ENCODE results near the gene GLYATL1. TPM values are rescaled to one million over a fixed set of nuclear protein-coding genes. Genes with fewer than 3 reads are reported as not detected.
"Not testable (repeated sequence)": the region's sequence is repeated elsewhere in the genome, so short reads cannot be mapped to it uniquely, and the experiment has no call there.

GLYATL1 gene
- total RNA-seq, 3 donors from 2014 or later = 0.24 TPM; not detected in 2

GRCh38 chr11:58998480-58999290 lies 59.4 kb downstream of the GLYATL1 start:
- Mint-ChIP-seq H3K4me1 (ENCODE audit: low read depth) (no peaks in the 10 kb centered on the region), H3K4me3 (no peak overlapping the region), H3K27me3 (ENCODE audit: low read depth) (peaks cover 5% of the 10 kb centered on the region), H3K36me3 (ENCODE audit: insufficient read depth) (no peaks in the 10 kb centered on the region), H3K9me3 (no peaks in the 10 kb centered on the region)
- no peak for ATAC-seq
- no peak for DNase-seq

GRCh38 chr11:58999291-58999680 lies 60.0 kb downstream of the GLYATL1 start:
- ATAC-seq = no peak
- Mint-ChIP-seq H3K27me3 (ENCODE audit: low read depth) (peaks cover 5% of the 10 kb centered on the region), H3K36me3 (ENCODE audit: insufficient read depth) (no peaks in the 10 kb centered on the region), H3K4me1 (ENCODE audit: low read depth) (no peaks in the 10 kb centered on the region), H3K4me3 (no peak overlapping the region), H3K9me3 (no peaks in the 10 kb centered on the region)
- DNase-seq = no peak

GRCh38 chr11:59000003-59000402 lies 60.7 kb downstream of the GLYATL1 start:
- ATAC-seq (no peak), DNase-seq (no peak)
- no peaks in the 10 kb centered on the region for H3K36me3 Mint-ChIP-seq (ENCODE audit: insufficient read depth)
- H3K4me3 Mint-ChIP-seq = no peak overlapping the region
- no peaks in the 10 kb centered on the region for H3K9me3 Mint-ChIP-seq
- no peaks in the 10 kb centered on the region for H3K4me1 Mint-ChIP-seq (ENCODE audit: low read depth)
- peaks cover 1% of the 10 kb centered on the region for H3K27me3 Mint-ChIP-seq (ENCODE audit: low read depth)

- not testable (repeated sequence) for H3K4me1 Mint-ChIP-seq (ENCODE audit: low read depth); H3K9me3 Mint-ChIP-seq; H3K36me3 Mint-ChIP-seq (ENCODE audit: insufficient read depth); ATAC-seq; DNase-seq; H3K4me3 Mint-ChIP-seq
- H3K27me3 Mint-ChIP-seq (ENCODE audit: low read depth) = peaks cover 11% of the 10 kb centered on the region
These were observed 62.7 kb downstream of the GLYATL1 start for GRCh38 chr11:59002006-59002405.

Other genes with a start within 250 kb of the GLYATL1 start
- not detected for gene GLYAT, start 207.5 kb upstream of the GLYATL1 start, total RNA-seq
- gene GLYATL2, start 94.8 kb upstream of the GLYATL1 start, total RNA-seq = not detected
- gene GLYATL1B, start 146.8 kb downstream of the GLYATL1 start, total RNA-seq = not detected
- 1 to 10 TPM; 6.4 to 9.9 (median 9.5) TPM for gene FAM111B, start 167.7 kb downstream of the GLYATL1 start, total RNA-seq
- 10 to 100 TPM; 12.6 to 15.6 (median 15.5) TPM for gene FAM111A, start 203.4 kb downstream of the GLYATL1 start, total RNA-seq
- under 1 TPM; 0.18 to 0.82 (median 0.21) TPM for gene DTX4, start 232.6 kb downstream of the GLYATL1 start, total RNA-seq

All from activated T-cell treated with anti-CD3 and anti-CD28 coated beads, Interleukin-2, amount 50 U/mL, for 4 hours (primary cell).